ENCODE results near the gene CACNG6.

The CACNG6 gene

DNA sequence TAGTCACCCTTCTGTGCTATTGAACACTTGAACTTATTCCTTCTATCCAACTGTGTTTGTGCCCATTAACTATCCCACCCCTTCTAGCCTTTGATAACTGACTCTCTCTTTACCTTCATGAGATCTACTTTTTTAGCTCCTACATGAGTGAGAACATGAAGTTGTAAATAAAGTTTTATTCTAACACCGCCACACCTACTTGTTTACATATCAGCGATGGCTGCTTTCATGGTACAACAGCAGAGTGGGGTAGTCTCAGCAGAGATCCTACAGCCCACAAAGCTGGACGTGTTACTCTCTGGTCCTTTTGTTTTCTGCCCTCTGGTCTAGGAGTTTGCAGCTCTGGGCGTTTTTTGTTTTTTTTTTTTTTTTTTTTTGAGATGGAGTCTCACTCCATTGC, 48.6 kb downstream of the CACNG6 start:
- H4K20me1 ChIP-seq (ENCODE audit: insufficient read depth, low read length), result no peaks in the 10 kb centered on the region
- no peaks in the 10 kb centered on the region for H3K9me2 ChIP-seq (ENCODE audit: low read depth, low read length)
- no peaks in the 10 kb centered on the region for H3F3A ChIP-seq (ENCODE audit: insufficient read depth, low read length)
- H3K36me3 ChIP-seq (ENCODE audit: insufficient read depth, low read length), result no peaks in the 10 kb centered on the region
- no peak overlapping the region for H3K4me2 ChIP-seq (ENCODE audit: low read length)
- no peak overlapping the region for H2AFZ ChIP-seq (ENCODE audit: low read length)
- H3K9me3 ChIP-seq (ENCODE audit: low read length), result no peaks in the 10 kb centered on the region
- H3K79me2 ChIP-seq (ENCODE audit: insufficient read depth, low read length), result no peaks in the 10 kb centered on the region
- H3K4me1 ChIP-seq (ENCODE audit: insufficient read depth, low read length, severe bottlenecking), result no peaks in the 10 kb centered on the region
- no peaks in the 10 kb centered on the region for H3K27me3 ChIP-seq (ENCODE audit: insufficient read depth, low read length)
- TF ChIP-seq EZH2 (IDR thresholded peaks at IDR 0.05; ENCODE audit: borderline replicate concordance, low read length), result no peak
- TF ChIP-seq, protein P1, sequence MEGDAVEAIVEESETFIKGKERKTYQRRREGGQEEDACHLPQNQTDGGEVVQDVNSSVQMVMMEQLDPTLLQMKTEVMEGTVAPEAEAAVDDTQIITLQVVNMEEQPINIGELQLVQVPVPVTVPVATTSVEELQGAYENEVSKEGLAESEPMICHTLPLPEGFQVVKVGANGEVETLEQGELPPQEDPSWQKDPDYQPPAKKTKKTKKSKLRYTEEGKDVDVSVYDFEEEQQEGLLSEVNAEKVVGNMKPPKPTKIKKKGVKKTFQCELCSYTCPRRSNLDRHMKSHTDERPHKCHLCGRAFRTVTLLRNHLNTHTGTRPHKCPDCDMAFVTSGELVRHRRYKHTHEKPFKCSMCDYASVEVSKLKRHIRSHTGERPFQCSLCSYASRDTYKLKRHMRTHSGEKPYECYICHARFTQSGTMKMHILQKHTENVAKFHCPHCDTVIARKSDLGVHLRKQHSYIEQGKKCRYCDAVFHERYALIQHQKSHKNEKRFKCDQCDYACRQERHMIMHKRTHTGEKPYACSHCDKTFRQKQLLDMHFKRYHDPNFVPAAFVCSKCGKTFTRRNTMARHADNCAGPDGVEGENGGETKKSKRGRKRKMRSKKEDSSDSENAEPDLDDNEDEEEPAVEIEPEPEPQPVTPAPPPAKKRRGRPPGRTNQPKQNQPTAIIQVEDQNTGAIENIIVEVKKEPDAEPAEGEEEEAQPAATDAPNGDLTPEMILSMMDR (IDR thresholded peaks at IDR 0.05; ENCODE audit: low read length), result no peak
- H3K4me3 ChIP-seq (ENCODE audit: low read depth, low read length, poor library complexity, severe bottlenecking), result no peak overlapping the region
- H3K27ac ChIP-seq (ENCODE audit: low read depth, low read length, poor library complexity, severe bottlenecking), result no peak overlapping the region
- H3K9ac ChIP-seq (ENCODE audit: low read length), result no peak overlapping the region

DNA sequence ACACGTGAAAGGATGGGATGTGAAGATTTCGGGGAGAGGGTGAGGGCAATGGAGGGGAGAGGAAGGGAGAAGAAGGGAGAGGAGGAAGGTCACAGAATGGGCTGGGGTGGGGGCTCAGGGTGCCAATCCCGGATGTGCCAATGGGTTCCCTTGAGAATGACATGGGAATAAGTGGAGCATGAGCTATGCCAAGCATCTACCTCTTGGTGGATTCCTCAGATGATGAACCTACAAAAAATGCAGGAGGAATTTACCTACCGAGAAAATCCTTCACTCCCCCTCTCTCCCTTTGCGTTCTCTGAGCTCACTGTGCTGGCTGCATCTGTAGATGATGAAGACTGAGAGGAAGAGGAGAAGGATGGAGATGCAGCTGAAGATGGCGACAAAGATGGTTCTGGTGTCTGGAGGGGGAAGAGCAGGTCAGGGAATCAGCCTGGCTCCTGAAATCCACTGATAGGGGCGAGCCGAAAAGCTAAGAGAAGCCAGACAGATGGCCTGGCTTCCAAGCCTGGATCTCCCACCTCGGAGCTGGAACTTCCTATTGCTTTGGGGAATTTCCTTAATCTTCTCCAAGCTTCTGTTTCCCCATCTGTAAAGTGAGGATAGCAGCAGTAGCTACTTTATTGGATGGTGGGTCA, 50.7 kb downstream of the CACNG6 start:
- Histone ChIP-seq H3K4me3 (ENCODE audit: low read depth, low read length, poor library complexity, severe bottlenecking) (no peak overlapping the region), H3K9me3 (ENCODE audit: low read length) (no peaks in the 10 kb centered on the region), H3K4me2 (ENCODE audit: low read length) (no peak overlapping the region), H3K27me3 (ENCODE audit: insufficient read depth, low read length) (no peaks in the 10 kb centered on the region), H4K20me1 (ENCODE audit: insufficient read depth, low read length) (no peaks in the 10 kb centered on the region), H2AFZ (ENCODE audit: low read length) (no peak overlapping the region), H3K4me1 (ENCODE audit: insufficient read depth, low read length, severe bottlenecking) (no peaks in the 10 kb centered on the region), H3K9ac (ENCODE audit: low read length) (no peak overlapping the region), H3K79me2 (ENCODE audit: insufficient read depth, low read length) (no peaks in the 10 kb centered on the region), H3K27ac (ENCODE audit: low read depth, low read length, poor library complexity, severe bottlenecking) (no peak overlapping the region), H3F3A (ENCODE audit: insufficient read depth, low read length) (no peaks in the 10 kb centered on the region), H3K36me3 (ENCODE audit: insufficient read depth, low read length) (no peaks in the 10 kb centered on the region), H3K9me2 (ENCODE audit: low read depth, low read length) (no peaks in the 10 kb centered on the region)
- no peak for TF ChIP-seq EZH2 (IDR thresholded peaks at IDR 0.05; ENCODE audit: borderline replicate concordance, low read length)
- TF ChIP-seq, protein P1 (IDR thresholded peaks at IDR 0.05; ENCODE audit: low read length), result no peak

DNA sequence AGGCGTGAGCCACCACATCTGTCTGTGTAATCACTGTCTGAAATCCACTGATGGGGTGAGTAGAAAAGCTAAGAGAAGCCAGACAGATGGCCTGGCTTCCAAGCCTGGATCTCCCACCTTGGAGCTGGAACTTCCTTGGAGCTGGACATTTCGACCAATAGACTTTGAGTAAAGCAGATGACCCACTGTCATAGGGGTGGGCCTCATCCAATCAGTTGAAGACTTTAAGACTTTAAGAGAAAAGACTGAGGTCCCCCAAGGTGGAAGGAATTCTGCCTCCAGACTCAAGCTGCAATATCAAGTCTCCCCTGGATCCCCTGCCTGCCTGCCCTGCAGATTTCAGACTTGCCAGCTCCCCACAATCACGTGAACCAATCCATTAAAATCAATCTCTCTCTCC, 51.6 kb downstream of the CACNG6 start:
- H3F3A ChIP-seq (ENCODE audit: insufficient read depth, low read length), result no peaks in the 10 kb centered on the region
- H3K79me2 ChIP-seq (ENCODE audit: insufficient read depth, low read length), result no peaks in the 10 kb centered on the region
- H2AFZ ChIP-seq (ENCODE audit: low read length), result no peak overlapping the region
- H3K36me3 ChIP-seq (ENCODE audit: insufficient read depth, low read length), result no peaks in the 10 kb centered on the region
- no peaks in the 10 kb centered on the region for H3K9me3 ChIP-seq (ENCODE audit: low read length)
- no peak overlapping the region for H3K4me2 ChIP-seq (ENCODE audit: low read length)
- no peak for TF ChIP-seq EZH2 (IDR thresholded peaks at IDR 0.05; ENCODE audit: borderline replicate concordance, low read length)
- TF ChIP-seq, protein P1 (IDR thresholded peaks at IDR 0.05; ENCODE audit: low read length), result no peak
- H3K27ac ChIP-seq (ENCODE audit: low read depth, low read length, poor library complexity, severe bottlenecking), result no peak overlapping the region
- no peaks in the 10 kb centered on the region for H3K9me2 ChIP-seq (ENCODE audit: low read depth, low read length)
- no peaks in the 10 kb centered on the region for H4K20me1 ChIP-seq (ENCODE audit: insufficient read depth, low read length)
- no peak overlapping the region for H3K9ac ChIP-seq (ENCODE audit: low read length)
- no peaks in the 10 kb centered on the region for H3K4me1 ChIP-seq (ENCODE audit: insufficient read depth, low read length, severe bottlenecking)
- no peaks in the 10 kb centered on the region for H3K27me3 ChIP-seq (ENCODE audit: insufficient read depth, low read length)
- H3K4me3 ChIP-seq (ENCODE audit: low read depth, low read length, poor library complexity, severe bottlenecking), result no peak overlapping the region

Measured in OCI-LY1 (cell line).